ENCODE data around the gene CBFA2T2.

The CBFA2T2 gene

DNA sequence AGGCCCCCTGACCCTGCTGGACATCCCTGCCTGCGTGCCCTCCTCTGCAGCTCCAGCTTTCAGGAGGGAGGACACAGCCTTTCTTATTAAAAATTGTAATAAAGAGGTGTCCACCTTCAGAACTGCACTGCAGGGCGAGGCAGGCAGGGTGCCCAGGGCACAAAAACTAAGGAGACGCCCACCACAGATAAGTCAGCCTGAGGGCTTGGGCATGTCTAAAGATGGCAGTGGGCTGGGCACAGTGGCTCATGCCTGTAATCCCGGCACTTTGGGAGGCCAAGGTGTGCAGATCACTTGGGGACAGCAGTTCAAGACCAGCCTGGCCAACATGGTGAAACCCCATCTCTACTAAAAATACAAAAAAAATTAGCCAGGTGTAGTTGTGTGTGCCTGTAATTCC, 165.3 kb downstream of the CBFA2T2 start:
- no peak for DNase-seq (ENCODE audit: low read depth)
- TF ChIP-seq, protein P1, sequence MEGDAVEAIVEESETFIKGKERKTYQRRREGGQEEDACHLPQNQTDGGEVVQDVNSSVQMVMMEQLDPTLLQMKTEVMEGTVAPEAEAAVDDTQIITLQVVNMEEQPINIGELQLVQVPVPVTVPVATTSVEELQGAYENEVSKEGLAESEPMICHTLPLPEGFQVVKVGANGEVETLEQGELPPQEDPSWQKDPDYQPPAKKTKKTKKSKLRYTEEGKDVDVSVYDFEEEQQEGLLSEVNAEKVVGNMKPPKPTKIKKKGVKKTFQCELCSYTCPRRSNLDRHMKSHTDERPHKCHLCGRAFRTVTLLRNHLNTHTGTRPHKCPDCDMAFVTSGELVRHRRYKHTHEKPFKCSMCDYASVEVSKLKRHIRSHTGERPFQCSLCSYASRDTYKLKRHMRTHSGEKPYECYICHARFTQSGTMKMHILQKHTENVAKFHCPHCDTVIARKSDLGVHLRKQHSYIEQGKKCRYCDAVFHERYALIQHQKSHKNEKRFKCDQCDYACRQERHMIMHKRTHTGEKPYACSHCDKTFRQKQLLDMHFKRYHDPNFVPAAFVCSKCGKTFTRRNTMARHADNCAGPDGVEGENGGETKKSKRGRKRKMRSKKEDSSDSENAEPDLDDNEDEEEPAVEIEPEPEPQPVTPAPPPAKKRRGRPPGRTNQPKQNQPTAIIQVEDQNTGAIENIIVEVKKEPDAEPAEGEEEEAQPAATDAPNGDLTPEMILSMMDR (IDR thresholded peaks at IDR 0.05; ENCODE audit: control insufficient read depth, insufficient read depth, low read depth, low read length, missing control alignments) = no peak
- no peak overlapping the region for H3K4me3 ChIP-seq (ENCODE audit: control insufficient read depth, low read depth, low read length)

DNA sequence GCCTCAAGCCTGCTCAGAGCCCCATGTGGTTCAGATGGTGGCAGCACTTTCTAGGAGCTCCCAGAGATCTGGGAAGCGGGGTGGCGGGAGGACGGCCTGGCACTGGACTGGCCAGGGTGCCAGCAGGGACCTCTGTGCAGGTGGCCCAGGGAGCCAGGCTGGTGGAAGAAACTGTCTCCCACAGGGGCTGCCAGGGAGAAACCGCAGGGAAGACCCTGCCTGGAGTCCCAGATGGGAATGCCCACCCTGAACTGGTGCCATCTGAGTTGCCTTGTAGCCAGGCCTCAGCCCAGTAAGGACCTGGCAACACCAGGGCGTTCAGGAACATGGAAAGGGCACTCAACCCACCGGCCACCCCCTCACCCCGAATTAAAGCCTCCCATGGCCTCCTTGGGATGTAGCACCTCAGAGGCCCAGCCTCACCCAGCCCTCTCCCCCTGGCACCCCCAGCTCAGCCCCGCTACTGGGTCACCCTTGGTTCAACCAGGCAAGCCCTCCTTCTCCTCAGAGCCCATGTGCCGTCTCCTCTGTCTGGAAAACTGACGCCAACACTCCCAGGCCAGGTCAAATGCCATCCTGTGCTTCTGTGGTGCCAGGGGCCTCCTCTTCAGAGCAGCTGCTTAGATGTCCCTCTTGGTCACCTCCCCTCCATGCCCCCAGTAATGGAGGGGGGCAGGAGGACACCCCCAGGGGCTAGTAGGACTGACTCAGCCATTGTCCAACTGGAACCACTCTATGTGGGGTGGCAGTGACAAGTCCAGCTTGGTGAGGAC, 166.3 kb downstream of the CBFA2T2 start:
- H3K4me3 ChIP-seq (ENCODE audit: control insufficient read depth, low read depth, low read length) = no peak overlapping the region
- TF ChIP-seq, protein P1 (IDR thresholded peaks at IDR 0.05; ENCODE audit: control insufficient read depth, insufficient read depth, low read depth, low read length, missing control alignments) = no peak
- no peak for DNase-seq (ENCODE audit: low read depth)

DNA sequence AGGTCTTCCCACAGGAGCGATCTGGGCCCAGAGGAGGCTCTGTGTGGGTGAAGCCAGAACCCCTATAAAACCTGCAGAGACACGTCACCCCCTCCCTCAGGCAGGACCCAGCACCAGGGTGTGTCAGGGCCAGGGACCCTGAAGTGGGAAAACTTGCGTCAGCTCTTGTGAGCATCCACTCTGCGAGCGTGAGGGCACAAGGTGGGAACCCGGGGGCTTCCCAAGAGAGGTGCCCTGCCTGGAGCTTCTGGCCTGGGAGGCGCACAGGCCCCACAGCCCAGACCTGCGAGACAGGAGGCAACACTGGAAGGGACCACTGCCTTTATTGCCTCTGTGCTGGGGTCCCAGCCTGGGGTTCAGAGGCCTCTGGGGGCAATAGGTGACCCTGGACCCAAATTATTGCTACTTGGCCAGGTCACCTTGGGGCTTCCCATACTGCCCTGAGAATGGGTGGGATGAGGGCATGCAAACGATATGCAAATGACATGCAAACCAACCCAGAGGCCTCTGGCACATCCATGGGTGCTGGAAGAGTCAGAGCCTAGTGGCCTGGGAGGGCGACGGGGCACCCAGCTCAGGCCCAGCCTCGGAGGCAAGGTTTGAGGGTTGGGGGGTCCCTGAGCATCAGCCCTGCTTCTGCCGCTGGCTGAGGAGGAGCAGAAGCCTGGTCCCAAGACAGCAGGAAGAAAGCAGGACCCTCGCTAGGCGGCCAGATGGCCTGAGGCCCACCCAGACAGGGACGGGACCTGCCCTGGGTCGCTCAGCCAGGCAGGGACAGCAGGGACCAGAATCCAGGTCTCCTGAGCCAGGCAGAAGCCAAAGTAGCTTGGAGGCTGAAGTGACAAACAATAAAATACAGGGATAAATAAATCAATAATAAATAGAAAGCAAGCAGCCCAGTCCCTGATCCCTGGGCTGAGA, 167.1 kb downstream of the CBFA2T2 start:
- TF ChIP-seq, protein P1 (IDR thresholded peaks at IDR 0.05; ENCODE audit: control insufficient read depth, insufficient read depth, low read depth, low read length, missing control alignments) = no peak
- DNase-seq (ENCODE audit: low read depth) = no peak

GRCh38 chr20:33657704-33658095, 167.8 kb downstream of the CBFA2T2 start:
- TF ChIP-seq, protein P1 (IDR thresholded peaks at IDR 0.05; ENCODE audit: control insufficient read depth, insufficient read depth, low read depth, low read length, missing control alignments) = no peak
- no peak for DNase-seq (ENCODE audit: low read depth)
- no peak overlapping the region for H3K4me3 ChIP-seq (ENCODE audit: control insufficient read depth, low read depth, low read length)

More for the DNA sequence above, 167.1 kb downstream of the CBFA2T2 start:
- H3K4me3 ChIP-seq (ENCODE audit: control insufficient read depth, low read depth, low read length) = no peak overlapping the region

DNA sequence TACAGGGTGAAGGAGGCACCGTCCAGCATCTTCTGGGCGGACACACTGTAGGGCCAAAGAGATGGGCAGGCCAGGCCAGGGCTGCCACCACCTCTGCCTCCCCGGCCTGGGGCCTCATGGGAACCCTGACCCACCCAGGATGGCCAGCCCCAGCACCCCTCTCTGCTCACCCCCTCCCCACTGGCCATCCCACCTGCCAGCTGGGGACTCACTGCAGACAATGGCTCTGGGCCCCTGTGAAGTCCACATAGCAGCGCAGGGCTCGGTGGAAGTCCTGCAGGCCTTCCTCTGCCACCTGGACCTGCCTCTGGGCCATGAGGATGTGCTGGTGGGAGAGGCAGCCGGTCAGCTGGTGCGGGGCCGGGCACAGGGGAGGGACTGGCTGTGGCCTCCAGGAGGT, 168.6 kb downstream of the CBFA2T2 start:
- no peak for DNase-seq (ENCODE audit: low read depth)
- TF ChIP-seq, protein P1 (IDR thresholded peaks at IDR 0.05; ENCODE audit: control insufficient read depth, insufficient read depth, low read depth, low read length, missing control alignments) = no peak

DNA sequence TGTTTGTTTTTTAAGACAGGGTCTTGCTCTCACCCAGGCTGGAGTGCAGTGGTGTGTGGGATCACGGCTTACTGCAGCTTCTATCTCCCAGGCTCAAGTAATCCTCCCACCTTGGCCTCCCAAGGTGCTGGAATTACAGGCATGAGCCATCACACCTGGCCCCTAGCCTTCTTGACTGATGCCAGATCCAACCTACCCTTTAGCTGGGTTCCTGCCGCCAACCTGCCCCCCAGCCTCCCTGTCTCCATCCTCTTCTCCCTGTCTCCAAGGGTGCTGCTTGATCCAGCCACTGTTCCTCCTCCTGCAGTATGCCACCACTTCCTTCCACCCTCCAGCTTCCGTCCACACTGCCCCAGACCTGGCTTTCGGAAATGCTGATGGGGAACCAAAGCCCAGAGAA, 169.0 kb downstream of the CBFA2T2 start:
- no peak for DNase-seq (ENCODE audit: low read depth)
- no peak overlapping the region for H3K4me3 ChIP-seq (ENCODE audit: control insufficient read depth, low read depth, low read length)
- TF ChIP-seq, protein P1 (IDR thresholded peaks at IDR 0.05; ENCODE audit: control insufficient read depth, insufficient read depth, low read depth, low read length, missing control alignments) = no peak

More for the DNA sequence above, 168.6 kb downstream of the CBFA2T2 start:
- H3K4me3 ChIP-seq (ENCODE audit: control insufficient read depth, low read depth, low read length) = no peak overlapping the region
